H1 (cell line): ENCODE results near the gene PTTG2. TPM values are rescaled to one million over a fixed set of nuclear protein-coding genes. Genes with fewer than 3 reads are reported as not detected.

ENCODE experiments used
- CTCF ChIA-PET: fragments of 300-600 bp; sonication (Branson Sonifier 250); formaldehyde crosslinking; loops from one replicate; lab custom pipeline; 2021; ENCODE audit not compliant: partially characterized antibody; lab: Charles Lee
- POLR2A ChIA-PET: fragments of 300-600 bp; sonication (Branson Sonifier 250); formaldehyde crosslinking; loops from one replicate; lab custom pipeline; 2021; ENCODE audit warnings: inconsistent platforms; ENCODE audit not compliant: partially characterized antibody; lab: Charles Lee
- DNase-seq, 2 experiments: peaks; one replicate each; pipeline versions ENCODE4 v3.0.0 to v3.0.0-alpha.2; 2010 to 2022; ENCODE audit warnings: low spot score in 2 of 2, low read depth in 1 of 2, mixed read lengths in 1 of 2
- FAIRE-seq: peaks from 2 replicates; lab custom pipeline; 2011; peaks lifted over from hg19 to GRCh38; lab: Jason Lieb, UNC
- H2AFZ ChIP-seq: 2 replicates; pipeline ENCODE4 v1.8.1; 2012; ENCODE audit warnings: low read length, inconsistent platforms
- H2AK5ac ChIP-seq: 2 replicates; pipeline ENCODE4 v1.6.1; 2013; ENCODE audit warnings: low read depth, low read length
- H2BK120ac ChIP-seq: replicated peaks from 2 replicates; pipeline ENCODE3; 2013; ENCODE audit warnings: low read depth, low read length, inconsistent platforms
- H2BK12ac ChIP-seq: 2 replicates; pipeline ENCODE4 v1.6.1; 2013; ENCODE audit warnings: low read depth, low read length
- H2BK15ac ChIP-seq: 2 replicates; pipeline ENCODE4 v1.6.1; 2013; ENCODE audit warnings: low read length
- H2BK20ac ChIP-seq: 2 replicates; pipeline ENCODE4 v1.6.1; 2013; ENCODE audit warnings: low read length
- H2BK5ac ChIP-seq: 2 replicates; pipeline ENCODE4 v1.6.1; 2013; ENCODE audit warnings: low read depth, low read length
- H3K14ac ChIP-seq: 2 replicates; pipeline ENCODE4 v1.6.1; 2013; ENCODE audit warnings: inconsistent platforms; ENCODE audit not compliant: insufficient read length
- H3K18ac ChIP-seq: 2 replicates; pipeline ENCODE4 v1.6.1; 2013; ENCODE audit warnings: low read length; ENCODE audit errors: extremely low read depth
- H3K23ac ChIP-seq: 2 replicates; pipeline ENCODE4 v1.6.1; 2013; ENCODE audit warnings: inconsistent platforms; ENCODE audit not compliant: insufficient read length
- H3K23me2 ChIP-seq: 2 replicates; pipeline ENCODE4 v1.6.1; 2013; ENCODE audit warnings: low read depth, low read length
- H3K27ac ChIP-seq: 2 replicates; pipeline ENCODE4 v1.6.1; 2011; ENCODE audit warnings: low read depth, low read length, inconsistent platforms
- H3K27me3 ChIP-seq, 4 experiments: replicated peaks in 1 of 4; 1 replicate in 1 of 4; 2 replicates in 3 of 4; pipeline versions ENCODE4 v1.6.1 to v1.8.1; 2011 to 2013; ENCODE audit warnings: low read length in 3 of 4, mild to moderate bottlenecking in 3 of 4, inconsistent platforms in 2 of 4, mixed read lengths in 2 of 4, moderate library complexity in 1 of 4; ENCODE audit not compliant: control insufficient read depth in 3 of 4, insufficient read depth in 3 of 4; ENCODE audit errors: extremely low read depth in 1 of 4
- H3K36me3 ChIP-seq, 4 experiments: 2 replicates each; pipeline versions ENCODE4 v1.6.1 to v1.8.1; 2011 to 2013; ENCODE audit warnings: mild to moderate bottlenecking in 4 of 4, low read length in 3 of 4, moderate library complexity in 2 of 4, control low read depth in 1 of 4, inconsistent platforms in 1 of 4; ENCODE audit not compliant: insufficient read depth in 4 of 4, control insufficient read depth in 2 of 4
- H3K4ac ChIP-seq: replicated peaks from 2 replicates; pipeline ENCODE3; 2013; ENCODE audit warnings: low read length, low read depth, mixed read lengths, inconsistent platforms; ENCODE audit not compliant: insufficient read length
- H3K4me1 ChIP-seq, 4 experiments: replicated peaks in 1 of 4; 1 replicate in 1 of 4; 2 replicates in 3 of 4; pipeline versions ENCODE4 v1.6.1 to v1.8.1; 2011 to 2013; ENCODE audit warnings: low read length in 3 of 4, inconsistent platforms in 2 of 4, mixed read lengths in 1 of 4; ENCODE audit not compliant: insufficient read depth in 4 of 4, control insufficient read depth in 3 of 4
- H3K4me2 ChIP-seq, 2 experiments: 2 replicates each; pipeline versions ENCODE4 v1.6.1 to v1.8.1; 2011 to 2013; ENCODE audit warnings: low read depth in 2 of 2, low read length in 2 of 2, control low read depth in 1 of 2, inconsistent platforms in 1 of 2, mild to moderate bottlenecking in 1 of 2; ENCODE audit not compliant: insufficient read depth in 1 of 2
- H3K4me3 ChIP-seq, 4 experiments: fragments of 200-600, 300-600 bp in 1 of 4; sonication (generic), shearing (Covaris generic), sonication (Bioruptor Twin) in 1 of 4; 2 replicates each; pipeline versions ENCODE4 v1.5.1 to v1.8.1; 2011 to 2016; ENCODE audit warnings: low read length in 4 of 4, low read depth in 3 of 4, control low read depth in 2 of 4, inconsistent platforms in 2 of 4, mild to moderate bottlenecking in 2 of 4, mixed read lengths in 1 of 4, moderate library complexity in 1 of 4; ENCODE audit not compliant: insufficient read depth in 2 of 4; ENCODE audit errors: extremely low read depth in 1 of 4
- H3K56ac ChIP-seq: replicated peaks from 2 replicates; pipeline ENCODE3; 2013; ENCODE audit warnings: low read depth, mild to moderate bottlenecking, mixed read lengths, low read length, inconsistent platforms; ENCODE audit not compliant: insufficient read length
- H3K79me1 ChIP-seq: 2 replicates; pipeline ENCODE4 v1.6.1; 2013; ENCODE audit warnings: low read depth, low read length, control low read depth
- H3K79me2 ChIP-seq, 2 experiments: 2 replicates each; pipeline versions ENCODE4 v1.6.1 to v1.8.1; 2012 to 2013; ENCODE audit warnings: low read length in 2 of 2, mild to moderate bottlenecking in 2 of 2, inconsistent platforms in 1 of 2; ENCODE audit not compliant: insufficient read depth in 2 of 2, control insufficient read depth in 1 of 2
- H3K9ac ChIP-seq, 4 experiments: replicated peaks in 1 of 4; 1 replicate in 1 of 4; 2 replicates in 3 of 4; pipeline versions ENCODE4 v1.6.1 to v1.8.1; 2011 to 2013; ENCODE audit warnings: low read depth in 3 of 4, low read length in 3 of 4, control low read depth in 2 of 4, mild to moderate bottlenecking in 2 of 4, moderate library complexity in 2 of 4, inconsistent platforms in 1 of 4; ENCODE audit errors: extremely low read depth in 1 of 4
- H3K9me3 ChIP-seq, 2 experiments: 2 replicates each; pipeline versions ENCODE4 v1.6.1 to v1.8.1; 2012 to 2013; ENCODE audit warnings: mild to moderate bottlenecking in 2 of 2, moderate library complexity in 2 of 2, control low read depth in 1 of 2, inconsistent platforms in 1 of 2, low read depth in 1 of 2, low read length in 1 of 2, mixed read lengths in 1 of 2; ENCODE audit not compliant: insufficient read depth in 2 of 2
- H4K20me1 ChIP-seq, 2 experiments: replicated peaks in 1 of 2; 2 replicates each; pipeline versions ENCODE3 to v1.8.1; 2011 to 2013; ENCODE audit warnings: inconsistent platforms in 2 of 2, low read length in 2 of 2, mild to moderate bottlenecking in 1 of 2; ENCODE audit not compliant: insufficient read depth in 2 of 2, control insufficient read depth in 1 of 2
- H4K5ac ChIP-seq: 2 replicates; pipeline ENCODE4 v1.6.1; 2013; ENCODE audit warnings: low read length, low read depth, mixed read lengths, inconsistent platforms; ENCODE audit not compliant: insufficient read length
- H4K8ac ChIP-seq: 2 replicates; pipeline ENCODE4 v1.8.0; 2013; ENCODE audit warnings: mild to moderate bottlenecking, moderate library complexity, low read length, inconsistent platforms; ENCODE audit not compliant: insufficient read depth; ENCODE audit errors: extremely low read depth
- H4K91ac ChIP-seq: replicated peaks from 2 replicates; pipeline ENCODE3; 2013; ENCODE audit warnings: low read length, mixed read lengths, inconsistent platforms; ENCODE audit not compliant: insufficient read length
- CEBPB ChIP-seq: IDR thresholded peaks from 2 replicates; pipeline ENCODE4 v1.6.1; 2012; ENCODE audit warnings: low read depth, low read length
- CHD1 ChIP-seq: IDR thresholded peaks from 2 replicates; pipeline ENCODE4 v1.6.1; 2012; ENCODE audit warnings: low read depth, low read length, improper control_type of control experiment
- EP300 ChIP-seq, 2 experiments: IDR thresholded peaks; 1 replicate in 1 of 2; 2 replicates in 1 of 2; pipeline ENCODE4 v1.6.1; 2011 to 2012; ENCODE audit warnings: low read depth in 2 of 2, low read length in 2 of 2, mild to moderate bottlenecking in 2 of 2, borderline replicate concordance in 1 of 2, inconsistent platforms in 1 of 2, moderate library complexity in 1 of 2
- NANOG ChIP-seq: IDR thresholded peaks from 2 replicates; pipeline ENCODE4 v1.6.1; 2011; ENCODE audit warnings: low read length, low read depth, mild to moderate bottlenecking, inconsistent platforms; ENCODE audit not compliant: insufficient read depth, poor library complexity, severe bottlenecking
- POU5F1 ChIP-seq: IDR thresholded peaks from 2 replicates; pipeline ENCODE4 v1.6.1; 2011; ENCODE audit warnings: low read depth, mild to moderate bottlenecking, low read length, moderate library complexity
- SIN3A ChIP-seq, 2 experiments: IDR thresholded peaks in 1 of 2; conservative IDR thresholded peaks in 1 of 2; 2 replicates each; pipeline ENCODE4 v1.6.1; 2011 to 2012; ENCODE audit warnings: low read length in 2 of 2, improper control_type of control experiment in 1 of 2, low read depth in 1 of 2, mild to moderate bottlenecking in 1 of 2
- TCF12 ChIP-seq: IDR thresholded peaks from 2 replicates; pipeline ENCODE4 v1.6.1; 2011; ENCODE audit warnings: low read depth, mild to moderate bottlenecking, low read length
- YY1 ChIP-seq: IDR thresholded peaks from 2 replicates; pipeline ENCODE4 v1.6.1; 2011; ENCODE audit warnings: low read depth, mild to moderate bottlenecking, low read length
- WGBS, 2 experiments: shearing (Covaris generic) in 1 of 2; methylation state at CpG; one replicate each; pipeline versions ENCODE4 v1.1.6 to v1.1.7; 2013 to 2015; ENCODE audit warnings: low lambda C conversion rate in 2 of 2, mixed read lengths in 2 of 2, inconsistent platforms in 1 of 2, low coverage in 1 of 2, missing lambda C conversion rate in 1 of 2; ENCODE audit not compliant: insufficient replicate concordance in 2 of 2, insufficient coverage in 1 of 2, insufficient read length in 1 of 2; ENCODE audit errors: extremely low coverage in 1 of 2, missing lambda C conversion rate in 1 of 2; 5-methylcytosine and 5-hydroxymethylcytosine counted together
- polyA plus RNA-seq, 7 experiments: library from polyadenylated mRNA; depleted of rRNA in 3 of 7; stranded (reverse) in 5 of 7; unstranded in 2 of 7; fragments of >200 nt in 5 of 7; fragments of 200-250 nt in 2 of 7; gene quantifications; 1 replicate in 5 of 7; 2 replicates in 1 of 7; 4 replicates in 1 of 7; pipeline versions ENCODE4 v1.2.1 to v1.2.3, GENCODE V29; 2011 to 2013; ENCODE audit warnings: missing spikeins in 2 of 7, mixed read lengths in 2 of 7
- total RNA-seq: library from RNA; stranded (reverse); fragmentation: NEBNext Ultra II Directional; extraction: Animal tissue kit (Norgen Biotek cat#: 25700); gene quantifications from 2 replicates; pipeline ENCODE4 v1.2.1, GENCODE V29; 2021
- TF ChIP-seq, protein P1 (sequence below): IDR thresholded peaks from 2 replicates; pipeline ENCODE4 v1.6.1; 2012; ENCODE audit warnings: inconsistent platforms

The PTTG2 gene
- total and polyA plus RNA-seq, 2 of the 8 experiments (the other 6 are each of a cell fraction or from before 2014, with no cell fraction given), result not detected

DNA sequence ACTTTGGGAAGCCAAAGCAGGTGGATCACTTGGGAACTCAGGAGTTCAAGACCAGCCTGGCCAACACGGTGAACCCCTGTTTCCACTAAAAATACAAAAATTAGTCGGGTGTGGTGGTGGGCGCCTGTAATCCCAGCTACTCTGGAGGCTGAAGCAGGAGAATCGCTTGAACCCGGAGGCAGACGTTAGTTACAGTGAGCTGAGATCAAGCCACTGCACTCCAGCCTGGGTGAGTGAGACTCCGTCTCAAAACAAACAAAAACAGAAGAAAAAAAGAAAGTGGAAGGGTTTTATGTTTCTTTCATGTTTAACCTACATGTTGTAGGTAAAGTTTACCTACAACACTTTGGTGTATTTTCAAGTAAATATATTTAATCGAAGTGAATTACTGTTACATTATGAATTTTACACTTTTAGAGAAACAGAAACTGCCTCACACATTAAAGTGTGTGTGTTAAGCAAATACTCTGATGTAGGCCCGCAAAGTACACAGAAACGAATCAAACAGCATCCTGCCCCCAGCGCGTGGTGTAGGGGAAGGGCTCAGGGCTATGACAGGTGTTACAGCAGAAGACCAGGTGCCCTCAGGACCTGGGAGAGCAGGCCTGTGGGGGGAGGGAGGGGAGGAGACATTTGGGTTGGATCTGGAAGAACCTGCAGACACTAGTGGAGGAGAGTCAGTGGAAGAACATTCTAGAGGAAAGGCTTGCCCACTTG lies 39.0 kb downstream of the PTTG2 start:
- CTCF ChIA-PET, result no interaction called here
- 91% methylated on average over 12 of the region's 12 CpGs; no CpG with 5 or more reads in 1 of the 2 experiments for WGBS, 2 experiments
- FAIRE-seq, result no peak
- TF ChIP-seq CHD1, result no peak
- no peak for TF ChIP-seq CEBPB
- no peak for TF ChIP-seq POU5F1
- TF ChIP-seq YY1, result no peak
- TF ChIP-seq TCF12, result no peak
- no peak for TF ChIP-seq EP300 (IDR thresholded peaks at IDR 0.05; ENCODE audit: borderline replicate concordance in 1 of 2, low read depth in 2 of 2, low read length in 2 of 2)
- no peak for TF ChIP-seq SIN3A (conservative IDR thresholded peaks at IDR 0.05 in 1 of 2, IDR thresholded peaks at IDR 0.05 in 1 of 2; ENCODE audit: low read depth in 1 of 2, low read length in 2 of 2)
- no peak for TF ChIP-seq NANOG
- TF ChIP-seq, protein P1, sequence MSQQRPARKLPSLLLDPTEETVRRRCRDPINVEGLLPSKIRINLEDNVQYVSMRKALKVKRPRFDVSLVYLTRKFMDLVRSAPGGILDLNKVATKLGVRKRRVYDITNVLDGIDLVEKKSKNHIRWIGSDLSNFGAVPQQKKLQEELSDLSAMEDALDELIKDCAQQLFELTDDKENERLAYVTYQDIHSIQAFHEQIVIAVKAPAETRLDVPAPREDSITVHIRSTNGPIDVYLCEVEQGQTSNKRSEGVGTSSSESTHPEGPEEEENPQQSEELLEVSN, result no peak

More for the DNA sequence above, 39.0 kb downstream of the PTTG2 start:
- H2AK5ac ChIP-seq, result no peak overlapping the region
- peaks cover 0 to 2% of the 10 kb centered on the region in 2 experiments for H4K20me1 ChIP-seq
- H3K56ac ChIP-seq, result no peak overlapping the region
- no peak overlapping the region; the same call in 1 of the 2 replicates for H2BK12ac ChIP-seq
- H3K9me3 ChIP-seq, result no peaks in the 10 kb centered on the region
- H2BK20ac ChIP-seq, result no peak overlapping the region
- POLR2A ChIA-PET, result interaction anchor here (0.7 to 2.0 kb wide), 2 partner anchors 11 to 23 kb away, joined by 3 to 5 read pairs; no protein-coding TSS in a partner anchor
- H3K79me2 ChIP-seq, result peaks cover 0 to 61% of the 10 kb centered on the region in 2 experiments; a peak in 2 of 4 replicates
- peaks cover 10 to 26% (median 24%) of the 10 kb centered on the region in 4 experiments; a peak in 6 of 7 replicates for H3K4me1 ChIP-seq
- H4K91ac ChIP-seq, result no peak overlapping the region
- H3K9ac ChIP-seq, result no peak overlapping the region; a peak in 1 of 7 replicates
- no peak overlapping the region for H3K18ac ChIP-seq
- no peak overlapping the region for H2BK5ac ChIP-seq
- no peak overlapping the region for H2BK15ac ChIP-seq
- no peaks in the 10 kb centered on the region for H3K23me2 ChIP-seq
- H3K4me3 ChIP-seq, result no peak overlapping the region
- H4K8ac ChIP-seq, result no peak overlapping the region; the same call in 1 of the 2 replicates
- H3K4me2 ChIP-seq, result no peak overlapping the region
- H2AFZ ChIP-seq, result no peak overlapping the region
- H3K79me1 ChIP-seq, result peaks cover 14% of the 10 kb centered on the region
- H3K14ac ChIP-seq, result no peak overlapping the region
- H3K27ac ChIP-seq, result no peak overlapping the region
- no peak overlapping the region for H3K23ac ChIP-seq
- no peaks in the 10 kb centered on the region for H3K27me3 ChIP-seq
- no peak overlapping the region for H2BK120ac ChIP-seq
- DNase-seq, result no peak
- no peak overlapping the region for H3K4ac ChIP-seq
- no peak overlapping the region for H4K5ac ChIP-seq
- H3K36me3 ChIP-seq, result no peaks in the 10 kb centered on the region
